ENCODE measurements around the gene FGF22.

The FGF22 gene

DNA sequence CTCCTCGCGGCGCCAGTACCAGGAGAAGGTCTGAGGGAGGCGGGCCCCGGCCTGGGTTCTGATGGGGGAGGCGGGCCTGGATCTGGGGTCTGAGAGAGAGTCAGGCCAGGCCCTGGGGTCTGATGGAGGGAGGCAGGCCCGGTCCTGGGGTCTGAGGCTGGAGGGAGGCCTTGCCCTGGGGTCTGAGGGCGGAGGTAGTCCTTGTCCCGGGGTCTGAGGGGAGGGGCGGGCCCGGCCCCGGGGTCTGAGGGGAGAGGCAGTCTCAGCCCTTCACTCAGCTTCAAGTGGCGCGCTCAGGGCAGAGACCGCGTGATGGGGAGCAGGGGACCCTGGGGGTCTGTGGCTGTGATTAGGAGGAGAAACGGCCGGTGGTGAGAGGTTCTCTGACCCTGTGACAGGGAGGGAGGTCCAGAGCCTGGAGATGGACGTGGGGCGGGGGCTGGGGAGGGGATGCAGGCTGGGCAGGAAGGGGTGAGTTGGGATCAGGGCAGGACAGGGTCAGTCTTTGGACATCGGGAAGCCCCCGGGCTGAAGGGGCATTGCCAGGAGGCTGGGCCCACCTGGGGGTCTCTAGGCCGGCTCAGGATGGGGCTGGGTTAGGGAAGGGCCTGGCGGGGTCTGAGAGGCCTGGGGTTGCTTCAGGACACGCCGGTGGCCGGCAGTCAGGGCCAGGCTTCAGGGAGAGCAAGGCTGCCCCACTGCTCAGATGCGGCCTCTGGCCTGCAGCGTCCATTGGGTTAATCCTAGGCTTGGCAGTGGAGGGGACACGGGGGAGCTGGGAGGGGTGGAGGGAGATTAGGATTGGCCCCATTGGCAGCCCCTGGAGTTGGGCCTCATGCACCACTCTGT is 31.3 kb upstream of the FGF22 start:
- no peak for DNase-seq (ENCODE audit: low spot score)
- TF ChIP-seq, protein P1, sequence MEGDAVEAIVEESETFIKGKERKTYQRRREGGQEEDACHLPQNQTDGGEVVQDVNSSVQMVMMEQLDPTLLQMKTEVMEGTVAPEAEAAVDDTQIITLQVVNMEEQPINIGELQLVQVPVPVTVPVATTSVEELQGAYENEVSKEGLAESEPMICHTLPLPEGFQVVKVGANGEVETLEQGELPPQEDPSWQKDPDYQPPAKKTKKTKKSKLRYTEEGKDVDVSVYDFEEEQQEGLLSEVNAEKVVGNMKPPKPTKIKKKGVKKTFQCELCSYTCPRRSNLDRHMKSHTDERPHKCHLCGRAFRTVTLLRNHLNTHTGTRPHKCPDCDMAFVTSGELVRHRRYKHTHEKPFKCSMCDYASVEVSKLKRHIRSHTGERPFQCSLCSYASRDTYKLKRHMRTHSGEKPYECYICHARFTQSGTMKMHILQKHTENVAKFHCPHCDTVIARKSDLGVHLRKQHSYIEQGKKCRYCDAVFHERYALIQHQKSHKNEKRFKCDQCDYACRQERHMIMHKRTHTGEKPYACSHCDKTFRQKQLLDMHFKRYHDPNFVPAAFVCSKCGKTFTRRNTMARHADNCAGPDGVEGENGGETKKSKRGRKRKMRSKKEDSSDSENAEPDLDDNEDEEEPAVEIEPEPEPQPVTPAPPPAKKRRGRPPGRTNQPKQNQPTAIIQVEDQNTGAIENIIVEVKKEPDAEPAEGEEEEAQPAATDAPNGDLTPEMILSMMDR (IDR thresholded peaks at IDR 0.05; ENCODE audit: extremely low read depth, insufficient read depth, missing control alignments) = no peak
- in situ Hi-C loops (cut with MboI; ENCODE audit: low pct_unique_long_range_greater_than_20kb, low sequenced_read_pairs, unreplicated experiment) = no loop called here

DNA sequence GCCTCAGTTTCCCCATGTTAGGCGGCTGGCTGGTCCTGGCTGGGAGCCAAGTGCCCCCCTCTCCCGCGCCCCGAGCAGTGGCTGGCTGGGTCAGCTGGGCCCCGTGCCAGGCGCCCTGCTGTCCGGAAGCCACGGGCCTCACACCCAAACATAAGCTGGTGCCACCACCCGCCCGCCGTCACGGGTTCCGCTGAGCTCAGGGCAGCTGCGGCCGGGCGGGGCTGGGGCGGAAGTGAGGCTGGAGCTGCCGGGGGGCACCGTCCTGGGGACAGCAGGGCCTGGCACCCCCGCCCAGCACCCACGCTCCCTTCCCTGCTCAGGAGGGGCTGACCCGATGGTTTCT is 30.7 kb upstream of the FGF22 start:
- no peak for DNase-seq (ENCODE audit: low spot score)
- in situ Hi-C loops (cut with MboI; ENCODE audit: low pct_unique_long_range_greater_than_20kb, low sequenced_read_pairs, unreplicated experiment) = no loop called here
- TF ChIP-seq, protein P1 (IDR thresholded peaks at IDR 0.05; ENCODE audit: extremely low read depth, insufficient read depth, missing control alignments) = no peak

DNA sequence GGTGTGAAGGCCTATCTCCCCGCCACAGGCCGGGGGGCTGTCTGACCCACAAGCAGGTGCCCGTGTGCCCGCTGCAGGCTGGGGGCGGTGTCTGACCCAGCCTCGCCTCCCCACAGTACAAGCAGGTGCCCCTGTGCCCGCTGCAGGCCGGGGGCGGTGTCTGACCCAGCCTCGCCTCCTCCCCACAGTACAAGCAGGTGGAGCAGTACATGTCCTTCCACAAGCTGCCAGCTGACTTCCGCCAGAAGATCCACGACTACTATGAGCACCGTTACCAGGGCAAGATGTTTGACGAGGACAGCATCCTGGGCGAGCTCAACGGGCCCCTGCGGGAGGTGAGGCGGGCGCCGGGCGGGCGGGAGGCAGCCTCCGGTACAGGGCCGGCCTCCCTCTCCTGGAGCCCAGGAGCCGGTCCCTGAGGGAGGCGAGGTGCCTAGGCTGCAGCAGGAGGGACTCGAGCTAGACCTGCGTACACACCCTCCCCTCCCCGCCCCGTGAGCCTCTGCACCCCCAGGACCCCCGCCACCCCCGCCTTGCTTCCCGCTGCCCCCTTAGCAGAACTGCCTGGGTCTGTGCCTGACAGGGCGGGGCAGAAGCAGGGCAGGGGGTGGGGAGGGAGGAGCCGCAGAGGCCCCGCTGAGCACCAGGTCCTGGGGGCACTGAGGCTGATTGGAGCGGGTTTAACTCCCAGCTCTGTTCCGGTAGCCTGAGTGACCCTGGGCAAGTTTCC is 29.4 kb upstream of the FGF22 start:
- in situ Hi-C loops (cut with MboI; ENCODE audit: low pct_unique_long_range_greater_than_20kb, low sequenced_read_pairs, unreplicated experiment) = no loop called here
- no peak for DNase-seq (ENCODE audit: low spot score)
- TF ChIP-seq, protein P1 (IDR thresholded peaks at IDR 0.05; ENCODE audit: extremely low read depth, insufficient read depth, missing control alignments) = no peak

DNA sequence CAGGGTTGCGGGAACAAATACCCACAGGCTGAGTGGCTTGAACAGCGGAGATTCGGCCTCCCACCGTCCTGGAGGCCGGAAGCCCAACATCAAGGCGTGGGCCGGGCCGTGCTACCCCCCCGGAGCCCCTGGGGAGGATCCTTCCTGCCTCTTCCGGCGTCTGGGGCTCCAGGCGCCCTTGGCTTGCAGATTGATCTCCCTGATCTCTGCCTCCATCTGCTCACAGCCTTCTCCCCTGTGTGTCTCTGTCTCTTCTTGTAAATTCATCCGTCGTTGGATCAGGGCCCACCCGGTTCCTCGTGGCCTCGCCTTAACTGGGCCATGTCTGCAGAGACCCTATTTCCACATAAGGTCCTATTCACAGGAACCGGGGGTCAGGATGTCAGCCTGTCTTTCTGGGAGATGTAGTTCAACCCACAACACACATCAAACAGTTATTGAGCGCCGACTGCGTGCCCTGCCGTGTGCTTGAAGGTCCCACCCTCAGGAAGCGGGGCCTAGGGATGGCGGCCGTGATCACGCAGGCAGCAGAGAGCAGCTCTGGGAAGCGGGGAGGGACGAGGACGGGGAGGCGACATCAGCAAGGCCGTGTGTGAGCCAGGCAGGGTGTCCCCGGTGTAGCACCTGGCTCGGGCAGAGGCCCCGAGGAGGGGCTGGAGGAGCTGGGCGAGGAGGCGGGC is 28.7 kb upstream of the FGF22 start:
- DNase-seq (ENCODE audit: low spot score) = peak; percentile 79
- TF ChIP-seq, protein P1 (IDR thresholded peaks at IDR 0.05; ENCODE audit: extremely low read depth, insufficient read depth, missing control alignments) = no peak
- in situ Hi-C loops (cut with MboI; ENCODE audit: low pct_unique_long_range_greater_than_20kb, low sequenced_read_pairs, unreplicated experiment) = no loop called here

DNA sequence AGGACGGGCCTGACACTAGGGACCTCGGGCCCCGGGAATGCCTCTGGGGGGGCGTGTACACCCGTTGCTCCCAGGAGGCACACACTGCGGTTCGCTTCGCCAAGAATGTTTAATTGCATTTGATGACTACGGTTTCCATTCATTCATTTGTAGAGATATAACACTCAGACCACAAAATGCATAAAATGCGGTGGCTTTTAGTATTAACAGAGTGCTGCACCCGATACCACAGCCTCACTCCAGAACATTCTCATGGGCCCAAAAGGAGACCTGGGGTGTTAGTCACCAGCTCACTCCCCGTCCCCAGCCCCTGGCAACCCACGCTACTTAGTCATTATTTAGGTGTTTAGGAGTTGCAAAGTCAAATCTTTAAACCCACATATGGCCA is 28.2 kb upstream of the FGF22 start:
- DNase-seq (ENCODE audit: low spot score) = no peak
- in situ Hi-C loops (cut with MboI; ENCODE audit: low pct_unique_long_range_greater_than_20kb, low sequenced_read_pairs, unreplicated experiment) = no loop called here
- TF ChIP-seq, protein P1 (IDR thresholded peaks at IDR 0.05; ENCODE audit: extremely low read depth, insufficient read depth, missing control alignments) = no peak

DNA sequence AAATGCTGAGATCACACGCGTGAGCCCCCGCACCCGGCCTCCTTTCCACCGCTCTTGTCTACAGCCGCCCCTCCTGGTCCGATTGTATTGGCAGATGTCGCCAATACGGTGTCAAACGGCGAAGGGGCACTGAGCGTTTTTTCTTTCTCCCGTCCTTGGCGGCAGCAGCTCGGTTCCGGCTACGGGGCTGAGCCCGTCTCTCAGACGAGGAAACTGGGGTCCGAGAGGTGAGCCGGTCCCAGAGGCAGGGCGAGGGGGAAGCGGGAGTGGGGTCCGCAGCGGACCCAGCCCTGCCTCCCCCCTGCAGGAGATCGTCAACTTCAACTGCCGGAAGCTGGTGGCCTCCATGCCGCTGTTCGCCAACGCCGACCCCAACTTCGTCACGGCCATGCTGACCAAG is 26.7 kb upstream of the FGF22 start:
- in situ Hi-C loops (cut with MboI; ENCODE audit: low pct_unique_long_range_greater_than_20kb, low sequenced_read_pairs, unreplicated experiment) = no loop called here
- TF ChIP-seq, protein P1 (IDR thresholded peaks at IDR 0.05; ENCODE audit: extremely low read depth, insufficient read depth, missing control alignments) = no peak
- DNase-seq (ENCODE audit: low spot score) = no peak

Measured in GM13977 (cell line).